ENCODE results near the gene MRPL10. TPM values are rescaled to one million over a fixed set of nuclear protein-coding genes. Genes with fewer than 3 reads are reported as not detected.
A peak's percentile ranks its signal among the peaks of the same experiment; 100 is the strongest.

Gene MRPL10
- total RNA-seq, 1 experiment from 2014 or later: 112 TPM

GRCh38 chr17:47851764-47852112, 20.4 kb upstream of the MRPL10 start:
- no peak for DNase-seq (ENCODE audit: low read depth, low spot score)
- peaks cover 13 to 30% of the 10 kb centered on the region in 2 experiments for H3K4me1 ChIP-seq (ENCODE audit: control insufficient read depth in 1 of 2, insufficient read depth in 2 of 2, low read length in 2 of 2)
- no peak overlapping the region for H3K9ac ChIP-seq (ENCODE audit: low read length)
- H4K20me1 ChIP-seq (ENCODE audit: insufficient read depth): no peaks in the 10 kb centered on the region
- H3K79me2 ChIP-seq (ENCODE audit: insufficient read depth, low read length): peaks cover 23% of the 10 kb centered on the region; the same call in 1 of the 2 replicates
- BruUV-seq (replicated peaks): no TSS peak
- H3K27me3 ChIP-seq (ENCODE audit: insufficient read depth, low read length): peaks cover 13% of the 10 kb centered on the region; the same call in 1 of the 2 replicates
- H3K36me3 ChIP-seq (ENCODE audit: control insufficient read depth in 1 of 2, insufficient read depth in 2 of 2, low read length in 2 of 2): no peaks in the 10 kb centered on the region; a peak in 1 of 4 replicates
- ATAC-seq: no peak
- intact Hi-C loops (cut with micrococcal nuclease): no loop called here
- H2AFZ ChIP-seq (ENCODE audit: low read depth, low read length, poor library complexity, severe bottlenecking): no peak overlapping the region
- no peaks in the 10 kb centered on the region for H3K9me2 ChIP-seq (ENCODE audit: insufficient read depth)
- no peak overlapping the region for H3K27ac ChIP-seq (ENCODE audit: low read depth, low read length)
- TF ChIP-seq POLR2A (IDR thresholded peaks at IDR 0.05; ENCODE audit: borderline replicate concordance, extremely low read depth, insufficient read depth, insufficient read length) (no peak), ZNF274 (IDR thresholded peaks at IDR 0.05; ENCODE audit: low read depth, low read length) (no peak), CBX3 (IDR thresholded peaks at IDR 0.05; ENCODE audit: low read depth) (no peak), ELF1 (IDR thresholded peaks at IDR 0.05; ENCODE audit: borderline replicate concordance, low read depth) (no peak), EZH2 (IDR thresholded peaks at IDR 0.05) (no peak), YY1 (IDR thresholded peaks at IDR 0.05; ENCODE audit: extremely low read depth, insufficient replicate concordance, low read depth, low read length) (no peak)
- ChIA-PET POLR2A (interaction anchor here (1.0 to 3.2 kb wide), 4 partner anchors 11 to 44 kb away, joined by 3 to 15 read pairs (median 7); partner anchors contain the start of genes LRRC46, MRPL10, SCRN2 and SP2), RAD21 (ENCODE audit: low non-redundant PET in 1 of 2, low total read pairs in 2 of 2, uncharacterized antibody in 2 of 2, unreplicated experiment in 2 of 2) (interaction anchor here in 1 of 2 experiments (1.3 kb wide), 1 partner anchor 38 kb away, joined by 5 read pairs; no protein-coding TSS in a partner anchor), CTCF (interaction anchor here (1.3 to 12.6 kb wide), 4 partner anchors 9 to 95 kb away, joined by 5 to 393 read pairs (median 12); partner anchors contain the start of genes SCRN2 and SP2)
- H3K9me3 ChIP-seq (ENCODE audit: control insufficient read depth in 1 of 2, insufficient read depth in 1 of 2, low read depth in 1 of 2, low read length in 2 of 2): no peaks in the 10 kb centered on the region
- H3K4me3 ChIP-seq (replicated peaks in 1 of 2; ENCODE audit: low read depth in 1 of 2, low read length in 2 of 2): no peak overlapping the region
- peak overlapping the region; percentile 86 for H3K4me2 ChIP-seq (ENCODE audit: low read length)

GRCh38 chr17:47850692-47851573, 19.6 kb upstream of the MRPL10 start, which contains the start of gene SP6:
Gene SP6, minus strand, starts transcription at chr17:47851163. Its CDS starts 2,734 bp downstream, at chr17:47848429.
- Histone ChIP-seq H3K36me3 (ENCODE audit: control insufficient read depth in 1 of 2, insufficient read depth in 2 of 2, low read length in 2 of 2) (no peaks in the 10 kb centered on the region; a peak in 1 of 4 replicates), H3K9me2 (ENCODE audit: insufficient read depth) (no peaks in the 10 kb centered on the region), H3K27ac (ENCODE audit: low read depth, low read length) (peak within 1 kb of the TSS; percentile 63), H4K20me1 (ENCODE audit: insufficient read depth) (no peaks in the 10 kb centered on the region), H3K4me1 (ENCODE audit: control insufficient read depth in 1 of 2, insufficient read depth in 2 of 2, low read length in 2 of 2) (peaks cover 13 to 30% of the 10 kb centered on the region in 2 experiments), H3K4me3 (replicated peaks in 1 of 2; ENCODE audit: low read depth in 1 of 2, low read length in 2 of 2) (peak within 1 kb of the TSS; percentile 78 to 89), H3K9me3 (ENCODE audit: control insufficient read depth in 1 of 2, insufficient read depth in 1 of 2, low read depth in 1 of 2, low read length in 2 of 2) (no peaks in the 10 kb centered on the region), H3K9ac (ENCODE audit: low read length) (peak within 1 kb of the TSS; percentile 81), H3K27me3 (ENCODE audit: insufficient read depth, low read length) (peaks cover 13% of the 10 kb centered on the region; the same call in 1 of the 2 replicates), H3K79me2 (ENCODE audit: insufficient read depth, low read length) (peaks cover 23% of the 10 kb centered on the region; the same call in 1 of the 2 replicates), H3K4me2 (ENCODE audit: low read length) (peak within 1 kb of the TSS; percentile 86), H2AFZ (ENCODE audit: low read depth, low read length, poor library complexity, severe bottlenecking) (peak within 1 kb of the TSS; percentile 70)
- ChIA-PET POLR2A (interaction anchor here (0.7 to 3.2 kb wide), 9 partner anchors 8 to 90 kb away, joined by 3 to 15 read pairs (median 3); partner anchors contain the start of genes LRRC46, MRPL10, PNPO and SCRN2), RAD21 (ENCODE audit: low non-redundant PET in 1 of 2, low total read pairs in 2 of 2, uncharacterized antibody in 2 of 2, unreplicated experiment in 2 of 2) (interaction anchor here (1.0 to 1.3 kb wide), 3 partner anchors 10 to 39 kb away, joined by 4 to 5 read pairs (median 5); partner anchors contain the start of gene SCRN2 (in 1 of the 2)), CTCF (interaction anchor here (0.7 to 12.6 kb wide), 10 partner anchors 8 to 167 kb away, joined by 3 to 393 read pairs (median 6); partner anchors contain the start of genes LRRC46, MRPL10, SCRN2 and SP2)
- BruUV-seq (replicated peaks): no TSS peak
- DNase-seq (ENCODE audit: low read depth, low spot score): peak; percentile 80
- intact Hi-C loops (cut with micrococcal nuclease): no loop called here
- ATAC-seq: peak; percentile 93
- TF ChIP-seq SRF (IDR thresholded peaks at IDR 0.05; ENCODE audit: low read depth): no peak
- no peak for TF ChIP-seq CEBPB (IDR thresholded peaks at IDR 0.05; ENCODE audit: low read depth)
- no peak for TF ChIP-seq RAD21 (IDR thresholded peaks at IDR 0.05; ENCODE audit: low read depth)
- no peak for TF ChIP-seq ZNF274 (IDR thresholded peaks at IDR 0.05; ENCODE audit: low read depth, low read length)
- peak in 1 of 3 experiments; percentile 39; a peak in 3 of 6 replicates for TF ChIP-seq CTCF (IDR thresholded peaks at IDR 0.05 in 2 of 3, conservative IDR thresholded peaks at IDR 0.05 in 1 of 3; ENCODE audit: borderline replicate concordance in 1 of 3, insufficient read depth in 1 of 3, low read depth in 2 of 3, low read length in 2 of 3)
- TF ChIP-seq EZH2 (IDR thresholded peaks at IDR 0.05): no peak
- peak; percentile 98 for TF ChIP-seq POLR2AphosphoS5 (IDR thresholded peaks at IDR 0.05; ENCODE audit: low read depth, low read length)
- TF ChIP-seq MAX (IDR thresholded peaks at IDR 0.05): peak; percentile 49
- no peak for TF ChIP-seq CBX3 (IDR thresholded peaks at IDR 0.05; ENCODE audit: low read depth)
- no peak for TF ChIP-seq SIN3A (IDR thresholded peaks at IDR 0.05; ENCODE audit: low read depth)

Data from HCT116 (cell line).